OCI-M1 (cell line): ENCODE data around the gene ZNF423.

ENCODE experiments used
- DNase-seq: peaks from one replicate; lab custom pipeline; 2025; lab: John Stamatoyannopoulos, UW

Gene ZNF423

GRCh38 chr16:49491771-49492761 lies 363.8 kb downstream of the ZNF423 start:
- DNase-seq: peak; percentile 0

DNA sequence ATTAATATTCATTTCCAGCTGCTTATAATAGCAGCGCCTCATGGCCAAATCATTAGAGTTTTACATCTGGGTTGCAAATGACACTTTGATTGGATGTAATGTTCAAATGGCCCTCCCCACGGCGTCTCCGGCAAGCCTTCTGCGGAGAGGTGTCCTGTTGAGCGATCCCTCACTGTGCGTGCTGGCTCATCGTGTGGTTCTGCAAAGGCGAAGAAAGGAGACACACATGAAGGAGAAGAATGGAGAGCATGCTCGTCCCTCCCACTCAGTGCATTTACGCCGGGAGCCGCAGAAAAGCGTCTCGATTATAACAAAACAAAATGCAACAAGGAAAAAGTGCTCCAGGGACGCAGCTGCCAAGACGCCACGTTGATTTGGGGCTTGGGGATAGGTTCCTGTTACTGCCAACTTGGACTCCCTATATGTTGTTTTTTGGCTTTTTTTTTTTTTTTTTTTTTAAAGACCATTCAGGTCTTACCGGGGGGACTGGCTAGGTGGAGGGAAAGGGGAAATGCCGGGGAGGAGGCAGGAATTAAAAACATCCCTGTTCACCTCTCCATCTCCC lies 364.7 kb downstream of the ZNF423 start:
- DNase-seq: no peak

DNA sequence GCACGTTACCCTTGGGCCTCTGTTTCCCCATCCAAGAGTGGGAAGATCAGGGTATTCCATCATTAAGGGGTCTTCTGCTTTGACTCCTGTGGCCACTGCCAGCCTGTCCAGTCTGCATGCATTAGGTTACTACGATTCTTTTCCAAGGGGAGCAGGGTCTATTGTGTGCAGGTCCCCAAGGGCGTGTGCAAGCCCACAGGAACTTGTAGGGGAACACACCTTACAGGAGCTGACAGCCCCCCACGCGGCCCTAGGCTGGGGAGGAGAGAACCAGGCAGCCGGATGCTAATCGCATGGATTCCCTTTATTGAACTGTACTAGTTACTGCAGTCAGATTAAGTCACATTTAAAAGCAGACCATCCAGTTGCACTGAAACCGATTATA lies 365.6 kb downstream of the ZNF423 start:
- DNase-seq: no peak

- DNase-seq: no peak
Measured at GRCh38 chr16:49489686-49490320, 366.1 kb downstream of the ZNF423 start.

DNA sequence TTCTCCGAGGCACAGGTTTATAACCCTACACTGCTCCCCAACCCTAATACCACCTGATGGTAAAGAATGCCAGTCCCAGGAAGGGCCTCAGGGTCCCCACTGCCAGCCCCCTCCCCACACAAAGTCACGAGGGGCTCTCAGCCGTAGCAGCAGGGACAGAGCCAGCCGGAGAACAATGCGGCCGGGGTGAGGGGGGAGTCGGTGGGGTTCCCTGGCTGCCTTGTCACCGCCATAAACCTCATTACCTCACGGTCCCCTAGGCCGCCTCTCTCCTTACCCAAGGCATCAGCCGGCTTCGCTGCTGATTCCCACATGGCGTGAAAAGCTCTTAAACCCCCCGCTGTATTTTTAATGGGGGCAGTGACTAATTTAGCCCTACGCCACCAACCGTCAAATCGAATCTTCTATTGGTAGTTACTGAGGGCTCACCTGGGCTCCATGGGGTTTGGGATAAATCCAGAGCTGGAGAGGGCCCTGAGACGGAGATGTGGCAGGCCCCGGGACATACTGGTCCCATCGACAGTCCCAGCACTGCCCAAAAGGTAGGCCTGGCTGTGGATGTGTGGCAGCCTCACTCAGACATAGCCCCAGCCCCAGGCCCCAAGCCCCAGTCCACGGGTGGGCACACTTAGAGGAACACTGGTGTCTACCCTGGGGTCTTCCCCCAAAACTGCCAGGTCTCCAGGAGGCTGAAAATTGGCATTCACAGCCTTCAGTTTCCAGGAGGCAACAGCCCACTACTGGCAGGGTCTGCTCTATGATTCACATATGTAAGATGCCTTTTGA lies 367.0 kb downstream of the ZNF423 start:
- DNase-seq: no peak

- no peak for DNase-seq
Measured at GRCh38 chr16:49488336-49488735, 367.6 kb downstream of the ZNF423 start.

- no peak for DNase-seq
Measured at GRCh38 chr16:49487746-49488145, 368.2 kb downstream of the ZNF423 start.

DNA sequence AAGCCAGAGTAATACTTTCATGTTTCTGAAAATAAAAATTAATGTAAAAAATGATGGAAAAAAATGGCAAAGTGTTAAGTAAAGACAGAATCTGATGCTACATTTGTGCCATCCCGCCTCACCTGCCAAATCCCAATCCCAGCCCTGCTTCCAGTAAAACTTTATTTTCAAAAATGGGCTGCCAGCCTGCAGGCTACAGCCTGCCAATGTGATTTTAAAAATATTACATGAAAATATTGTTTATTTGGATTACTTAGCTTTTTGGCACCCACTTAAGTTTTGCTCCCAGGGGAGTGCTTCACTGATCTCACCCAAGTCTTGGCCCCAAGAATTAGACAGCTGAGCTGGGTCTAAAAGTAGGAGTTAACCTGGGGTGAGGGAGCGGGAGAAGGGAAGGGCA lies 369.5 kb downstream of the ZNF423 start:
- DNase-seq: no peak

DNA sequence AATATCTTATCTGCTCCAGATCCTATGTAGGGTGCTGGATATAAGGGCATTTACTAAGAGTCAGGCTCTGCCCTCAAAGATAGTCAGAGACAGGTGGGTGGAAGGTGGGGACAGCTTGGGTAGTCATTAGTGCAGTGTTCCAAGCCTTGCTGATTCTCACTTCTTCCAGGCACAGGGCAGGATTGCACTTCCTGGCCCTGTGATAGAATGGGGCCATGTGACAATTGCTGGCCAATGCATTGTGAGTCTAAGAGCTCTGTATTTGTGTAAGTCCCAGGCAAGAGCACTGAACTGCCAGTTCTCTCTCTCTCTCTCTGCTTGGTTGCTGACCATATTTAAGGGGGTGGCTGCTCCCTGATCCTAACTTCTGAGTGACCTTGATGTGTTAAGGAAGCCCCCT lies 370.2 kb downstream of the ZNF423 start:
- no peak for DNase-seq

DNA sequence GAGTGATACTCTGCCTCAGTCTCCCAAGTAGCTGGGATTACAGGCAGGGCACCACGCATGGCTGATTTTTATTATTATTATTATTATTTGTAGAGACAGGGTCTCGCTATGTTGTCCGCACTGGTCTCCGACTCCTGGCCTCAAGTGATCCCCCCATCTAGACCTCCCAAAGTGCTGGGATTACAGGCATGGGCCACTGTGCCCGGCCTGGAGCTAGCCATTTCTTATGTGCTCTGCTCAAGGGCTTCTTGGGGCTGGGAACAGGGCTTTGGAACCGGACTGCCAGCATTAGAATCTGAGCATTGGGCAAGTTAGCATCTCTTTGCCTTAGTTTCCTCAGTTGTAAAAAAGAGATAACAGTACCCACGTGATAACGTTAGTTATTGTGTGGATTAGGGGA lies 371.0 kb downstream of the ZNF423 start:
- DNase-seq: no peak

DNA sequence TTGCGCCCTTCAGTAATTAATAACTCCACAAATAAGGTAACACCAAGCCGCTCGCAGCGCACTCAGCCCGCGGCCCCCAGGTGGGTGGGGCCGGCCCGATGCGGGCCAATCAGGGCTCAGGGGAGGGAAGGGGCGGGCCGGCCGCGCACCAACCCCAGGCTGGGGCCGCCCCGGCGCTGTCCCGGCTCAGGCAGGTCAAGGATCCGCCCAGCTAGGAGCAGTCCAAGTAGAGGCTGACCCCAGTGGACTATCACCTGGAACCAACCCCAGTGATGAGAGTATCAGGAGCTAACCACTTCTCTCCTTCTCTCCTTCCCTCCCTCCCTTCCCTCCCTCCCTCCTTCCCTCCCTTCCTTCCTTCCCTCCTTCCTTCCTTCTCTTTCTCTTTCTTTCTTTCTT lies 371.5 kb downstream of the ZNF423 start:
- DNase-seq: no peak

- no peak for DNase-seq
Measured at GRCh38 chr16:49483651-49484450, 372.1 kb downstream of the ZNF423 start.

DNA sequence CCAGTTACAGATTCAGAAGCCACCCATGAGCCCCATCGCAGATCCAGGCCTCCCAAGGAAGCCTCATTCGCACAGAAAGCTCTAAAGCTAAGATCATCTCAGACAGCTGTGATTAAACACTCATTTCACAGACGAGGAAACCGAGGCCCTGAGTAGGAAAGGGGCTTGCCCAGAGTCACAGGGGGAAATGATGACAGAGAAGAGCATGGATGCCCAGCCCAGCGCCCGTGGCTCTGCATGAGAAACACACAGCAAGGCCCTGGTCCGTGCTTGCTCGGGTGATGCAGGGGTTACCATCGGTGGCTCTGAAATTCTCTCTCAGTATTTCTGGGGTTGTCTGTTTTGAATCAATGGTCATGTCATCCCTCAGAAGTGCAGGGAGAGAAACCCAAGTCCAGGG lies 372.7 kb downstream of the ZNF423 start:
- no peak for DNase-seq

DNA sequence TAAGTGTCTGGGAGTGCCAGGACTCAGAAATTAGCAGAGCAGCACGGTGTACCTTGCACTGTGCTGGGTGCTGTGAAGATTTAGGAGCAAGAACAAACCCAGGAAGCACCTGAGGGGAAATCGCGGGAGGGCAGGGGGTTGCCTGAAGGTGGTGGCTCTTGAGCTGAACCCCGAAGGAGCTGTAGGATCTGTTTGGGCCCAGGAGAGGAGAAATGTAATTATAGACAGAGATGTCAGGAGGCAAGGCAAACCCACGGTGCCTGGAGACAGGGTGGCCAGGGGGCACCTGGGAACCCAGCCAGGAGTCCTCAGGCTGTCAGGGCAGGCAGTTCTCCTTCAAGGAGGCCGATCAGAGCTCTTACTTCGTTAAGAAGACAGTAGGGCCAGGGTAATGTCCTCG lies 373.2 kb downstream of the ZNF423 start:
- no peak for DNase-seq

DNA sequence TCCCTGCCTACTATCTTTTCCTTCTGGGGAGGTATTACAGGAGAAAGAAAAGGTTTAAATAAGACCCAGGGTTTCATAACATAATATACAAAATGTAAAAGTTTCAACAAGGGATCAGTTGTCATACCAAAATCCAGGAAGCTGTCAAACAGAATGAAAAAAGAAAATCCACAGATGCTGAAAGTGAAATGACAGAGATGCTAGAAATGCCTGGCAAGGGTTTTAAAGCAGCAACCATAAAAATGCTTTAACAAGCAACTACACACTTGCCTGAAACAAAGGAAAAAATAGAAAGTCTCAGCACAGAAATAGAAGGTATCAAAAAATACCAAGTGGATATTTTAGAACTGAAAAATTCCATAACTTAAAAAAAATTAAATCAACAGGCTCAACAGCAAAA lies 377.3 kb downstream of the ZNF423 start:
- no peak for DNase-seq

GRCh38 chr16:49478107-49478506 lies 377.8 kb downstream of the ZNF423 start:
- no peak for DNase-seq

DNA sequence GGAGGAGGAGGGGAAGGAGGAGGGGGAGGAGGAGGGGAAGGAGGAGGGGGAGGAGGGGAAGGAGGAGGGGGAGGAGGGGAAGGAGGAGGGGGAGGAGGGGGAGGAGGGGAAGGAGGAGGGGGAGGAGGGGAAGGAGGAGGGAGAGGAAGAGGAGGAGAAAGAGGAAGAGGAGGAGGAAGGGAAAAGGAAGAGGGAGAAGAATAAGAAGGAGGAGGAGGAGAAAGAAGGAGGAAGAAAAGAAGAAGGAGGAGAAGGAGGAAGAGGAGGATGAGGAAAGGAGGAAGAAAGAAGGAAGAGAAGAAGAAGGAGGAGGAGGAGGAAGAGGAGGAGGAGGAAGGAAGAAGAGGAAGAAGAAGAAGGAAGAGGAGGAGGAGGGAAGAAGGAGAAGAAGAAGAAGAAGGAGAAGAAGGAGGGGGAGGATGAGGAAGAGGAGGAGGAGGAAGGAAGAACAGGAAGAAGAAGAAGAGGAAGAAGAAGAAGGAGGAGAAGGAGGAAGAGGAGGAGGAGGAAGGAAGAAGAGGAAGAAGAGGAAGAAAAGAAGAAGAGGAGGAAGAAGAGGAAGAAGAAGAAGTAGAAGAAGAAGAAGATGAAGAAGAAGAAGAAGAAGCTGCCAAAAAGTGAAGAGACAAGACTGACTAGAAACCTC lies 378.5 kb downstream of the ZNF423 start:
- DNase-seq: no peak

DNA sequence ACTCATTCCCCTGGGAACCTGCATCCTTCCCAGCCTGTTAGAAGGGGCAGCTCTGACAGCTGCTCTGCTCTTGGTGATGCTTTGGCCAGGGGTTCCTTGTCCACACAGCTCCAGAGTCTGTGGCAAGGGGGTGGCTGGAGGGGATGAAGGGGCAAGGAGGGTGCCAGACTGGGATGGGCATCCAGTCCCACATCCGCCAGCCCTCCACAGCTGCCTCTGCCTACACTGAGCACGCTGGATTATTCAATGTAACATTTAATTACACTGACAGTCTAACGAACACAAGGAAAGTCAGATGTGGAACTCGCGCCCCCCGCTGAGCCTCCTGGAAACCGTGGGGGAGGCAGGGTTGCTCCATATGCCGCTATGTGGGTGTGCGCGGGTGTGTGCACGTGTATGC lies 381.2 kb downstream of the ZNF423 start:
- DNase-seq: no peak

- DNase-seq: no peak
Measured at GRCh38 chr16:49473773-49474172, 382.1 kb downstream of the ZNF423 start.

DNA sequence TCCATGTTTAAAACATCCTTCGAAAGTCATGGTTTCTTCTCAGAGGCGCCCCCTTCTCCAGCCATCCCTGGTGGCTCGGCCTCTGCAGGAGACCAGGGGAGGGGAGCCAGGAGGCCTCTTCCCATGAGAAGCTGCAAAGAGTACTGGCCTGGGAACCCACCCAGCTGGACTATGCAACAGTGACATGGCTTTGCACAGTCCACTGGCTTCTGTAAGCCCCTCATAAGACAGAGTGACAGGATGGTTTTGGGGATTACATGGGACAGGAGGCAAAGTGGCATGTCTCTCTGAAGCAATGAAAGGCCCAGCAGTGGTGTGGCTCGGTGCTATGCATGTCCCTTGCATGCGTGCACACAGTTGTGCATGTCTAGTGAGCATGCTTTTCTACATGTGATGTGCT lies 382.8 kb downstream of the ZNF423 start:
- DNase-seq: no peak

DNA sequence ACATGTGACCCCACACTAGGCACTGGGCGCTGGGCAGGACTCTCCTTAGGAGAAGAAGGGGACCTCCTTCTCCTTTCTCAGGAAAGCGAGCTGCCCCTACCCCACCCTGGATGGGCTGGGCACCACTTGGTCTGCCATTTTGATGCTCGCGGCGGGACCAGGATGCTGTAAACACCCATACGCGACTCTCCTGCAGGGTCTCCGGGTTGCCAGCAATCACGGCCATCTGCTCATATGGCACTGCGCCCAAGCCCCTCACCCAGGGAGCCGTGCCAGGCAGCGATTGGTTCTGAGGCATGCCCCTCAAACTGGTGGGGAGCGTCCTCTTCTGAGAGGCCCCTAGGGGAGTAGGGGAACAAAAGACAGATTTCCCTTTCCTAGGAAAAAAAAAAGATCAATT lies 383.3 kb downstream of the ZNF423 start:
- no peak for DNase-seq
